Gastrocnemius medialis (tissue), 4 donors: Measurements from ENCODE around the gene MED13L. TPM values are rescaled to one million over a fixed set of nuclear protein-coding genes. Genes with fewer than 3 reads are reported as not detected.

ENCODE experiments used
- ATAC-seq, 2 donors: fragments of 150-250 bp; one replicate each; pipeline ENCODE4 v1.9.1; 2016
- DNase-seq, 2 donors: peaks; one replicate each; pipeline ENCODE4 v3.0.0-alpha.2; 2019
- H3K27ac ChIP-seq, 4 donors: fragments of 200-600 bp; sonication (generic); 1 replicate in 1 of 4; 2 replicates in 3 of 4; pipeline ENCODE4 v1.5.1; 2016 to 2018; ENCODE audit warnings: mild to moderate bottlenecking in 2 of 4, moderate library complexity in 1 of 4
- H3K27me3 ChIP-seq, 3 donors: fragments of 200-600 bp; sonication (generic) in 2 of 3; 1 replicate in 1 of 3; 2 replicates in 2 of 3; pipeline versions ENCODE4 v1.5.1 to v1.6.0; 2016 to 2019; ENCODE audit warnings: mild to moderate bottlenecking in 1 of 3, moderate library complexity in 1 of 3
- H3K36me3 ChIP-seq, 2 donors: fragments of 200-600 bp; sonication (generic) in 1 of 2; one replicate each; pipeline ENCODE4 v1.5.1; 2017 to 2018
- H3K4me1 ChIP-seq, 2 donors: fragments of 200-600 bp; sonication (generic) in 1 of 2; one replicate each; pipeline ENCODE4 v1.5.1; 2016 to 2017; ENCODE audit warnings: mild to moderate bottlenecking in 2 of 2
- H3K4me3 ChIP-seq, 4 donors: fragments of 200-600 bp; sonication (generic) in 3 of 4; 1 replicate in 1 of 4; 2 replicates in 3 of 4; pipeline ENCODE4 v1.5.1; 2016 to 2019; ENCODE audit warnings: mild to moderate bottlenecking in 2 of 4
- H3K9me3 ChIP-seq, 3 donors: fragments of 200-600 bp; sonication (generic) in 2 of 3; 1 replicate in 1 of 3; 2 replicates in 2 of 3; pipeline ENCODE4 v1.5.1; 2016 to 2019
- POLR2A ChIP-seq, 2 donors: fragments of 450-650 bp; IDR thresholded peaks; one replicate each; pipeline ENCODE4 v1.6.1; 2017; ENCODE audit warnings: antibody characterized with exemption in 2 of 2, mild to moderate bottlenecking in 2 of 2, moderate library complexity in 2 of 2
- in situ Hi-C, 4 donors: fragments of 200-750 bp; cut with MboI; loops; one replicate each; pipeline versions ENCODE4 v1.15.0 to v1.8.0; 2017; ENCODE audit warnings: low sequenced_read_pairs in 4 of 4
- intact Hi-C: fragments of 100-400 bp; cut with DNase I; formaldehyde crosslinking; loops from one replicate; pipeline ENCODE4 v1.15.1; 2023; ENCODE audit warnings: low total_unique reads
- total RNA-seq, 4 donors: library from RNA; depleted of rRNA; stranded (reverse); fragments of >200 nt; gene quantifications; one replicate each; pipeline versions ENCODE4 v1.1.0 to v1.2.3, GENCODE V29; 2016
- TF ChIP-seq, protein P1 (sequence below), 5 experiments: fragments of 450-650 bp in 3 of 5; fragments of 200-600 bp in 2 of 5; sonication (generic) in 2 of 5; IDR thresholded peaks in 4 of 5; conservative IDR thresholded peaks in 1 of 5; 1 replicate in 4 of 5; 2 replicates in 1 of 5; pipeline ENCODE4 v1.5.1; 2016 to 2019; ENCODE audit warnings: antibody characterized with exemption in 5 of 5, mild to moderate bottlenecking in 3 of 5, moderate library complexity in 3 of 5

The MED13L gene
- total RNA-seq, 4 donors from 2014 or later: 59.5 to 92.6 (median 74.1) TPM

DNA sequence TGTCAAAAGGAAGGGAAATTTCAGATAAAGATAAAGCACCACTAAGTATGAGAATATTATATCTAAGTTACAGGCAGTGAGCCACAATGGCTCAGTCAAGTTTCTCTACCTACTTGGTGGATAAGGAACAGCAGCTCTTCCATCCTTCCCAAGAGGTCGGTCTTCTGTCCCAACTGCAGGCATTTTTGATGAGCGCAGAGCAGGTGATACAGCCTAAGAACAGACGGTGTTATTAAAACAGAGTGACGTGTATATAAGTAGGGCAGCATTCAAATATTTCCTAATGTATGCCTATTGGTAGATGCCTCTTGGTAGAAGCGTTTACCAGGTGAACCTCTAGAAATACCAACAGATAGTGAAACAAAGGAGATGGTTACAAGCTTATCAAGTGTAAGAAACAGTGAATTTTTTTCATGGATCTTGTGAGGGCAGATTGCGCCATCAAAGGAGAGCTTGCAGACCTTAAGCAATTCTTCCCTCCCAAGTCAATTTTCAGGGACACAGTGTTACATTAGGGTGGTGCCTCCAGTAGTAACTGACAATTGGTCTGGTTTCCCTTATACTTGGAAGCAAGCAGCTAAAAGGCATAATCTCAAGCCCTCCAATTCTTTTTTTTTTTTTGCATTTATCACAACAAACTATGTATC, 274.5 kb downstream of the MED13L start:
- TF ChIP-seq POLR2A (IDR thresholded peaks at IDR 0.05): no peak
- TF ChIP-seq, protein P1, sequence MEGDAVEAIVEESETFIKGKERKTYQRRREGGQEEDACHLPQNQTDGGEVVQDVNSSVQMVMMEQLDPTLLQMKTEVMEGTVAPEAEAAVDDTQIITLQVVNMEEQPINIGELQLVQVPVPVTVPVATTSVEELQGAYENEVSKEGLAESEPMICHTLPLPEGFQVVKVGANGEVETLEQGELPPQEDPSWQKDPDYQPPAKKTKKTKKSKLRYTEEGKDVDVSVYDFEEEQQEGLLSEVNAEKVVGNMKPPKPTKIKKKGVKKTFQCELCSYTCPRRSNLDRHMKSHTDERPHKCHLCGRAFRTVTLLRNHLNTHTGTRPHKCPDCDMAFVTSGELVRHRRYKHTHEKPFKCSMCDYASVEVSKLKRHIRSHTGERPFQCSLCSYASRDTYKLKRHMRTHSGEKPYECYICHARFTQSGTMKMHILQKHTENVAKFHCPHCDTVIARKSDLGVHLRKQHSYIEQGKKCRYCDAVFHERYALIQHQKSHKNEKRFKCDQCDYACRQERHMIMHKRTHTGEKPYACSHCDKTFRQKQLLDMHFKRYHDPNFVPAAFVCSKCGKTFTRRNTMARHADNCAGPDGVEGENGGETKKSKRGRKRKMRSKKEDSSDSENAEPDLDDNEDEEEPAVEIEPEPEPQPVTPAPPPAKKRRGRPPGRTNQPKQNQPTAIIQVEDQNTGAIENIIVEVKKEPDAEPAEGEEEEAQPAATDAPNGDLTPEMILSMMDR (IDR thresholded peaks at IDR 0.05 in 4 of 5, conservative IDR thresholded peaks at IDR 0.05 in 1 of 5): no peak
- intact Hi-C loops: loop anchor here (10.0 kb wide), 1 partner anchor 122 kb away; no protein-coding TSS in a partner anchor
- no peaks in the 10 kb centered on the region for H3K27me3 ChIP-seq
- H3K4me3 ChIP-seq: no peak overlapping the region
- in situ Hi-C loops: loop anchor here in 2 of 4 donors (5.0 to 10.0 kb wide), 2 partner anchors 232 to 599 kb away; no protein-coding TSS in a partner anchor
- no peaks in the 10 kb centered on the region for H3K9me3 ChIP-seq
- DNase-seq (no peak), ATAC-seq (peak; percentile 59 to 63)
- H3K4me1 ChIP-seq: peaks cover 18 to 27% of the 10 kb centered on the region in 2 donors
- peak overlapping the region; percentile 7 to 32 (median 10) for H3K27ac ChIP-seq
- H3K36me3 ChIP-seq: peaks cover 0 to 43% of the 10 kb centered on the region in 2 donors

DNA sequence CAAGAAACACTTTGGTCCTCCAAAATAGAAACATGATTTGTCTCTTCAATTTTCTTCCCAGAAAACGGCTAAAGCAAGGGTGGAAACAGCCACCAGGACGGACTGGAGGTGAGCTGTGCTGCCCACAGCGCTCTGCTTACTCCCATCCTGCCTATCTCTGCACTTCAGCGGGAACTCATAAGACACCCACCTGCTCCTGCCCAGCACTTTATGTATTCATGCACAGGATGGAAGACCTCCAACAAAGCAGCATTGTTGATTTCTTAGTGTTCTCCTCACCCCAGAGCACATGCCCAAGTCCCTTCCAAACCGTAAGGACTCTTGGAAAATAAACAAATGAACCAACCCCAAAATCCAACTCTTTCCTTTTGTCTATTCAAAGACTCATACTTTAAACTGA, 277.2 kb downstream of the MED13L start:
- Histone ChIP-seq H3K27me3 (no peaks in the 10 kb centered on the region), H3K27ac (peak overlapping the region; percentile 19 to 47 (median 34)), H3K36me3 (peaks cover 0 to 35% of the 10 kb centered on the region in 2 donors), H3K9me3 (no peaks in the 10 kb centered on the region), H3K4me1 (peaks cover 18 to 27% of the 10 kb centered on the region in 2 donors), H3K4me3 (no peak overlapping the region)
- DNase-seq: no peak
- TF ChIP-seq, protein P1 (IDR thresholded peaks at IDR 0.05 in 4 of 5, conservative IDR thresholded peaks at IDR 0.05 in 1 of 5): no peak
- no peak for TF ChIP-seq POLR2A (IDR thresholded peaks at IDR 0.05)
- intact Hi-C loops (loop anchor here (10.0 kb wide), 1 partner anchor 125 kb away; no protein-coding TSS in a partner anchor), in situ Hi-C loops (loop anchor here in 2 of 4 donors (5.0 to 10.0 kb wide), 2 partner anchors 235 to 602 kb away; no protein-coding TSS in a partner anchor)
- no peak for ATAC-seq

DNA sequence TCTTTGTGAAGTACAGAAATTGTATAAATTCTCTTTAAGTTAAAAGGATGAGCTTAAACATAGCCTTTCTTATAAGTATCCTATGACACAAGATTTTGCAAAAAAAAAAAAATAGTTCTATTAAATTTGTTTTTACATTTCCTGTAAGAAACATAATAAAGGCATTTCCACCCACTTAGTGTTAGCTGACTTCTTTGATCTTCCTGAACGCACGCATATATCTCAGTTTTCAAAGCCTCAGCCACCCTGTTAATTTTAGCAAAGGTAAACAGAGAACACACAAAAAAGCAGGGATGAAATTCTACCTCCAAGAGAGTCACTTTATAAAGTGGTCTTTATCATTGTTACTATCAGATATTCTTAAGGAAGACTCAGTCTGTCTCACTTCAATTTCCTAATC, 277.9 kb downstream of the MED13L start:
- DNase-seq (no peak), ATAC-seq (no peak)
- Histone ChIP-seq H3K36me3 (peaks cover 0 to 33% of the 10 kb centered on the region in 2 donors), H3K9me3 (no peaks in the 10 kb centered on the region), H3K4me3 (no peak overlapping the region), H3K4me1 (peaks cover 18 to 27% of the 10 kb centered on the region in 2 donors), H3K27me3 (no peaks in the 10 kb centered on the region), H3K27ac (peak overlapping the region; percentile 19 to 47 (median 34))
- in situ Hi-C loops: loop anchor here (5.0 to 25.0 kb wide), 7 partner anchors 233 to 713 kb away; no protein-coding TSS in a partner anchor
- intact Hi-C loops: loop anchor here (5.0 kb wide), 1 partner anchor 708 kb away; no protein-coding TSS in a partner anchor
- no peak for TF ChIP-seq POLR2A (IDR thresholded peaks at IDR 0.05)
- TF ChIP-seq, protein P1 (IDR thresholded peaks at IDR 0.05 in 4 of 5, conservative IDR thresholded peaks at IDR 0.05 in 1 of 5): no peak

DNA sequence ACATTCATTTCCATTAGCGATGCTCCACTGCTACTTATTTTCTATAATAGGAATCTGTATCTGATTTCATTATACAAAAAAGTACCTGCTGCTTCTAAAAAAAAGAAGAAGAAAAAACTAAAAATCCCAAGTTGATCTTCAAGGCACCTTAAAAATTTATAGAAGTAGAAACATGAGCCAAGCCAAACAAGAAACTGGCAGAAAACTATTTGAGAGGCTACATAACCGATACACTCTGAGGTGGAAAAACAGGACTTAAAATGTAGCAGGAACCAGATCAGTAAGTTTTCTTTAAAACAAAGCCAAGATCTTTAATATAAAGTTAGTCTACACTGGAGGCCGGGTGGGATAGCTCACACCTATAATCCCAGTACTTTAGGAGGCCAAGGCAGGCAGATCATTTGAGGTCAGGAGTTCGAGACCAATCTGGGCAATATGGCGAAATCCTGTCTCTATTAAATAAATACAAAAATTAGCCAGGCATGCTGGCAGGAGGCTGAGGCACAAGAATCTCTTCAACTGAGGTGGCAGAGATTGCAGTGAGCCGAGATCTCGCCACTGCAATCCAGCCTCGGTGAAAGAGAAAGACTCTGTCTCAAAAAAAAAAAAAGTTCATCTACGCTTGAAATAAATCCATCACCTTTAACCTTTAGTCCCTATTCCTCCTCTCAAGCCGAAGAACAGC, 278.6 kb downstream of the MED13L start:
- ATAC-seq: no peak
- in situ Hi-C loops: loop anchor here (5.0 to 25.0 kb wide), 7 partner anchors 233 to 713 kb away; no protein-coding TSS in a partner anchor

More for the DNA sequence above, 278.6 kb downstream of the MED13L start:
- peaks cover 0 to 36% of the 10 kb centered on the region in 2 donors for H3K36me3 ChIP-seq
- intact Hi-C loops: loop anchor here (1.0 to 5.0 kb wide), 2 partner anchors 237 to 708 kb away; no protein-coding TSS in a partner anchor
- no peaks in the 10 kb centered on the region for H3K9me3 ChIP-seq
- H3K4me1 ChIP-seq: peaks cover 18 to 29% of the 10 kb centered on the region in 2 donors
- peak overlapping the region; percentile 37 to 51 (median 44) for H3K27ac ChIP-seq
- no peak for DNase-seq
- no peak for TF ChIP-seq POLR2A (IDR thresholded peaks at IDR 0.05)
- TF ChIP-seq, protein P1 (IDR thresholded peaks at IDR 0.05 in 4 of 5, conservative IDR thresholded peaks at IDR 0.05 in 1 of 5): no peak
- no peak overlapping the region for H3K4me3 ChIP-seq
- no peaks in the 10 kb centered on the region for H3K27me3 ChIP-seq
